HUES6 (cell line): Measurements from ENCODE around the gene ABL2.

Experiments
- H3K27ac ChIP-seq: 2 replicates; pipeline ENCODE4 v1.7.0; 2013; ENCODE audit warnings: low read depth, mild to moderate bottlenecking, low read length, inconsistent platforms
- H3K27me3 ChIP-seq: 2 replicates; pipeline ENCODE4 v1.6.1; 2013; ENCODE audit warnings: low read length; ENCODE audit not compliant: control insufficient read depth, insufficient read depth
- H3K36me3 ChIP-seq: 2 replicates; pipeline ENCODE4 v1.6.1; 2013; ENCODE audit warnings: low read length; ENCODE audit not compliant: control insufficient read depth, insufficient read depth
- H3K4me1 ChIP-seq: 2 replicates; pipeline ENCODE4 v1.6.1; 2013; ENCODE audit warnings: low read length; ENCODE audit not compliant: control insufficient read depth, insufficient read depth
- H3K4me3 ChIP-seq: 2 replicates; pipeline ENCODE4 v1.5.1; 2013; ENCODE audit warnings: low read depth, low read length
- H3K9ac ChIP-seq: one replicate; pipeline ENCODE4 v1.6.1; 2013; ENCODE audit warnings: mild to moderate bottlenecking, low read length
- H3K9me3 ChIP-seq: 2 replicates; pipeline ENCODE4 v1.6.1; 2013; ENCODE audit warnings: low read depth, low read length; ENCODE audit not compliant: control insufficient read depth, insufficient read depth

Gene ABL2

DNA sequence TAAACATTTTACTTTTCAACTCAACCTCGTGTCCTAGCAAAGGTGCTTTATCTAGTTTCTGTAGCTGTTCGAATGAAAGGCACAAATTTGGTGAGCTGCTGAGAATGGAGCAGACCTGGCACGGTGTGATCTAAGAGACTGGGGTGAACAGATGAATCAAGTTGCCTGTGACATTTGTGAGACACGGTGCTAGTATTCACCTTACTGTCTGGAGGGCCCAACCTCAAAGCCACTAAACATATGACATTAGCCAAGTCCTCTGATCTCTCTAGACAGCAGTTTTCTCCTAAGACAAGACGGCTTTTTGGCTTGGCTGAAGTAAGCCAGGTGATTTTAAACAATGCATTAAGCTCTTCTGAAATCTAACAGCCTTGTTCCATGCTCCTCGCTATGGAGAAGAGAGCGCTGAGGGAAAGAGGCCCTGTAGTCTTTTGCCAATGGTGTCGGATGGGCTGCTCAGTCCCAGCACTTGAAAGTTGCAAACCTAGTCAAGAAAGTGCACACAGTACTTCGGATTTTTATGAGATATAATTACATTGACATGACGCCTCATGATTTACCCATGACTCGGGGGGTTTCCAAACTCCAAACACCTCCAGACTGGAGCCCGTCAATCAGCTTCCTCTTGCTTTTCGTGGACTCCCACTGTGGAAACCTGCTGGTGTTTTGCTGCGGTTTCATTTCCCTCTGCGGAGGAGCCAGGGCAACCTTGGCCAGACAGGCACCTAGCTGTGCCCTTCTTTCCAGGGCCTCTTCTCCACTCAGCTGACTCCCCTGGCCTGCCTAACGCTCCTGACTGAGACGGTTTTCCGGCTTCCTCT lies 148.4 kb downstream of the ABL2 start:
- H3K27me3 ChIP-seq: no peaks in the 10 kb centered on the region
- H3K4me3 ChIP-seq: peak overlapping the region; percentile 88
- peak overlapping the region; percentile 87 for H3K9ac ChIP-seq
- no peaks in the 10 kb centered on the region for H3K9me3 ChIP-seq
- H3K4me1 ChIP-seq: peaks cover 19% of the 10 kb centered on the region
- H3K36me3 ChIP-seq: peaks cover 7% of the 10 kb centered on the region; the same call in 1 of the 2 replicates
- no peak overlapping the region for H3K27ac ChIP-seq

DNA sequence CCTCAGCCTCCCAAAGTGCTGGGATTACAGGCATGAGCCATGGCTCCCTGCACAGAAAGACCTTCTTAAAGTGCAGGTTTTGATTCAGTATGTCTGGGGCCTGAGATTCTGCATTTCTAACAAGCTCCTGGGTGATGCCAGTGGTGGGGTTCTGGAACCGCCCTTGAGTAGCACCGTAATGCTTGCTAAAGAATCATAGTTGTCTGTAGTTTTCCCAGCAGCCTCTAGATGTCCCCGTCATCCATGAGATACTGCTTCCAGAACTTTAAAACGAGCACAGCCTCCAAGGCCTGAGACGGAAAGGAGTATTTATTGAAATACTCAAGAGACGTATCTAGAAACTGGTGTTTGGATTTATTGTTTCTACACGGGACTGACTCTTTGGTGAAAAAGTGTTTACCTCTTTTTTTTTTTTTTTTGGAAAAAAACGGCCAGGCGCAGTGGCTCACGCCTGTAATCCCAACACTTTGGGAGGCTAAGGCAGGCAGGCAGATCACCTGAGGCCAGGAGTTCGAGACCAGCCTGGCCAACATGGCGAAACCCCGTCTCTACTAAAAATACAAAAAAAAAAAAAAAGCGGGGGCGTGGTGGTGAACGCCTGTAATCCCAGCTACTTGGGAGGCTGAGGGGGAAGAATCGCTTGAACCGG lies 150.2 kb downstream of the ABL2 start:
- Histone ChIP-seq H3K36me3 (no peaks in the 10 kb centered on the region), H3K9ac (no peak overlapping the region), H3K4me3 (no peak overlapping the region)

DNA sequence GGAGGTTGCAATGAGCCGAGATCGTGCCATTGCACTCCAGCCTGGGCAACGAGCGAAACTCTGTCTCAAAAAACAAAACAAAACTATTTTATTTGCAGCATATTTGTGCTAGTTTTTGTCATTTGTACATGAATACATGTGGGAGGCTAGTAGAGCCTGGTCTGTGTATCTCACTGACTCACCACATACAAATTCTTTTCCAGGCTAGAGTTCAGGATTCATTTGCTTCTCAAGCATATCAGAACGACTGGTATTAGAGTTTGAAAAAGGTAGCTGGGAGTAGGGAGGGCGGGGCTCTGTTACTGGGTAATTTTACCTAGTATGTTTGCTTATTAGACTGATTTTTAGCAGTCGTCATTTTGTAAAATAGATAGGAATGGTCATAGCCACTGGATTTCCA lies 152.1 kb downstream of the ABL2 start:
- H3K4me3 ChIP-seq: no peak overlapping the region
- H3K4me1 ChIP-seq: peaks cover 12% of the 10 kb centered on the region
- H3K27me3 ChIP-seq: no peaks in the 10 kb centered on the region
- peaks cover 5% of the 10 kb centered on the region for H3K36me3 ChIP-seq
- H3K9ac ChIP-seq: no peak overlapping the region
- no peak overlapping the region for H3K27ac ChIP-seq
- no peaks in the 10 kb centered on the region for H3K9me3 ChIP-seq

More for the DNA sequence above, 150.2 kb downstream of the ABL2 start:
- H3K27me3 ChIP-seq: no peaks in the 10 kb centered on the region
- H3K9me3 ChIP-seq: no peaks in the 10 kb centered on the region
- H3K4me1 ChIP-seq: peaks cover 19% of the 10 kb centered on the region
- no peak overlapping the region for H3K27ac ChIP-seq

DNA sequence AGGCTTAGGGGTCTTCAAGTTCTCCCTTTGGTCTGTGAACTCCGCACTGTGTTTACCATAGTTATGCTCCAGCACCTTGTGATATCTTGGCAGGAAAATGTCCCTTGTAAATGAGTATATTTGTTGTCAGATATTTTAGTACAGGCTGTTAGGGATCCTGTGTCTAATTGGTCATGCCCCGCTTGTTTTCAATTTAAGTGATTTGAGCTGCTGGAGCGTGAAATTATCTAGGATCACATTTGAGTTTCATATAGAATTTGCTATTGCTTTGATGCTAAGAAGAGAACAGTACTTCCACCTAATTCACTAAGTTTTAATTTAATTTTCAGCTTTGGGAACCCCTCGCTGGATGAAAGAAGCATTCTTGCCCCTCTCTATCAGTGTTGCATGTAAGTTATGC lies 163.0 kb downstream of the ABL2 start:
- peaks cover 32% of the 10 kb centered on the region for H3K36me3 ChIP-seq
- no peak overlapping the region for H3K9ac ChIP-seq
- H3K9me3 ChIP-seq: no peaks in the 10 kb centered on the region
- no peaks in the 10 kb centered on the region for H3K4me1 ChIP-seq
- H3K27me3 ChIP-seq: no peaks in the 10 kb centered on the region
- no peak overlapping the region for H3K4me3 ChIP-seq
- no peak overlapping the region for H3K27ac ChIP-seq

DNA sequence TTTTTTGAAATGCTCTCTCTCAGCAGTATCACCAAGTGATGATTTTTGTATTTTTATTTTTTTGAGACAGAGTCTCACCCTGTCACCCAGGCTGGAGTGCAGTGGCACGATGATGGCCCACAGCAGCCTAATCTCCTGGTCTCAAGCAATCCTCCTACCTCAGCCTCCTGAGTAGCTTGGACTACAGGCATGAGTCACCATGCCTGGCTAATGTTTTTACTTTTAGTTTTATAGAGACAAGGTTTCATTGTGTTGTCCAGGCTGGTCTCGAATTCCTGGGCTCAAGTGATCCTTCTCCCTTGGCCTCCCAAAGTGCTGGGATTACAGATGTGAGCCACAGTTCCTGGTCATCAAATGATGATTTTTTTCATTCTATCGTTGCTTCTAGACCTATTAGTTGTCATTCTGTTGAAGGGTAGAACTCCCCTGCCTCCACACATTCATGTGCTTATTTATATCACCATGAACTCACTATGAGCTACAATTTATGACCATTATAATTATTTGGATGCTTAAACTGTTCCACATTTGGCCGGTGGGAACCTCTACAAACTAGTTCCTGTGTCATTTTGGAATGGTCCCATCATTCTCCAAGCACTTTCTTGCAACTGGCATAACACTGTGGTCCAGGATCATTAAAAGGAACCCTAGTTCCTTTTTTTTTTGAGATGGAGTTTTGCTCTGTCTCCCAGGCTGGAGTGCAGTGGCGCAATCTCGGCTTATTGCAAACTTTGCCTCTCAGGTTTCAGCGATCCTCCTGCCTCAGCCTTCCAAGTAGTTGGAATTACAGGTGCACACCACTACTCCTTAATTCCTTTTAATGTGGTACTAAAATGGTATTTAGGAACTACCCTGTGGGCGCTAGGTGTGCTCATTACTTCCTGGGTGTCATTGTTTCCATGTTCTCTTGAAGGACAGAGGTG lies 167.9 kb downstream of the ABL2 start:
- H3K27me3 ChIP-seq: no peaks in the 10 kb centered on the region
- no peak overlapping the region for H3K4me3 ChIP-seq
- peaks cover 19% of the 10 kb centered on the region for H3K4me1 ChIP-seq
- no peaks in the 10 kb centered on the region; the same call in 1 of the 2 replicates for H3K9me3 ChIP-seq
- H3K27ac ChIP-seq: peak overlapping the region; percentile 53; the same call in 1 of the 2 replicates
- H3K9ac ChIP-seq: no peak overlapping the region
- H3K36me3 ChIP-seq: peaks cover 20% of the 10 kb centered on the region

DNA sequence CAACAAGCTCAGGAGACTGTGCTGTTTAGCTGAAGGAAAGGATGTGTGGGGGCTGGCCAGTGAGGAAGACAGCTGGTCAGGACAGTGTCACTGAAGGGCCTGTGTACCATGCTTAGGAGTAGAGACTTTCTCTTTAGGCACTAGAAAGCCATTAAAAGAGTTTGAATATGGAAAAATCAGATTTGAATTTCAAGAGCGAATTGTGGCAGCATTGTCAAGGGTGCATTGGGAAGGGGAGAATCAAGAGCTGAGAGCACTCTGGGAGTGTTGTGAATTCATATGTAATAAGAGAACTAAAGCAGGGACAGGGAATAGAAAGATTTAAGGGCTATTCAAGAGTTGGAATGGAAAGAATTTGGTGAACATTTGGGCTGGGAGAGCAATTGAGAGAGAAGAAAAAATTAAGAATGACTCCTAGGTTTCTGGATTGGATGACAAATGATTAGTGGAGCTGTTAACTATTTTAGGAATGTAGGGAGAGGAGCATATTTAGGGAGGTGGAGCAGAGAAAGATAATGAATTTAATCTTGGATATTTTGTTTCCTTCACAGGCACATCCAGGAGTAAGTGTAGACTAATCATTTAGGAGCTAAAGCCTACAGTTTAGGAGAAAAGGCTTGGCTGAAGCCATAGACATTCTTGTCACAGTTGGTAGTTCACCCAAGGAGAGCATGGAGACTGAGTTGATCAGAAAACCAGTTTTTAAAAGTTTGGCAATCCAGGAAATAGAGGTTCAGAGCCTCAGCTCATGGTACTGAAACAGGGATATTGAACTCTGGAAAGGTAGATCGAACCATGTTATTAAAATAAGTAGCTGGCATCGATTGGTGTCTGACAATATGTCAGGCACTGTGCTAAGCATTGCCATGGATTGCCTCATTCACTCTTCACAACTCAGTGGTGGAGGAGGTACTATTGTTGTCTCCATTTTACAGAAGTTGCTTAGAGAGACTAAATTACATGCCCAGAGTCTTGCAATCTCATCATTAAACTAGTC lies 170.7 kb downstream of the ABL2 start:
- Histone ChIP-seq H3K36me3 (peaks cover 20% of the 10 kb centered on the region), H3K27ac (peak overlapping the region; percentile 31; the same call in 1 of the 2 replicates), H3K4me1 (peaks cover 19% of the 10 kb centered on the region), H3K9ac (no peak overlapping the region), H3K4me3 (no peak overlapping the region), H3K9me3 (no peaks in the 10 kb centered on the region; the same call in 1 of the 2 replicates), H3K27me3 (no peaks in the 10 kb centered on the region)

DNA sequence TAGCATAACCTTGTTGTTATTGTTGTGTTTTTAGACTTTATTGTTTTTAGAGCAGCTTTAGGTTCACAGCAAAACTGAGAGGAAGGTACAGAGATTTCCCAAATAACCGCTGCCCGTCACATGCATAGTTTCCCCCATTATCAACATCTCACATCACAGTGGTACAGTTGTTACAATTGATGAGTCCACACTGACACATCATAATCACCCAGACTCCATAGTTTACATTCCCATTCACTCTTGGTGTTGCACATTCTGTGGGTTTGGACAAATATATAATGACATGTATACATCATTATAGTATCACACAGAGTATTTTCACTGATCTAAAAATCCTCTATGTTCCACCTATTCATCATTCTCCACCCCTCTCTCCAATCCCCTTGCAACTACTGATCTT lies 173.5 kb downstream of the ABL2 start:
- Histone ChIP-seq H3K4me3 (no peak overlapping the region), H3K4me1 (peaks cover 19% of the 10 kb centered on the region), H3K9me3 (no peaks in the 10 kb centered on the region; the same call in 1 of the 2 replicates), H3K36me3 (peaks cover 19% of the 10 kb centered on the region), H3K27ac (no peak overlapping the region), H3K27me3 (no peaks in the 10 kb centered on the region), H3K9ac (no peak overlapping the region)

DNA sequence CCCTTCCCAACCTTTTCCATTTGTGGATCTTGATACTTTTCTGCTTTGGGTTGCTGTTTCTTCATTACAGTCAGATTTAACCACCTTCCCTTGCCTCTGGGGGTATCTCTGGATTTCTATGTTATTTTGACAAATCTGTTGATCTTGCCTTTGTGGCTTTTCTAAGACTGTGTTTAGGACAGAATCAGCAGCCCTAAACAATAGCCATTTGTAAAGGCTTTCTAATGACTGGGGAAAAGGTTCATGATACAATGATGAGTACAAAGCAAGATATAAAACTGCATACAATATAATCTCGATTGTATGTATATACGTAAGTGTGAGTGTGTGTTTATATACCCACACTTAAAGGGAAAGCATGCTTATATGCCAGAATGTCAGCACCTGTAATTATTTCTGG lies 176.0 kb downstream of the ABL2 start:
- no peaks in the 10 kb centered on the region for H3K27me3 ChIP-seq
- no peaks in the 10 kb centered on the region; the same call in 1 of the 2 replicates for H3K9me3 ChIP-seq
- no peak overlapping the region for H3K4me3 ChIP-seq
- H3K4me1 ChIP-seq: peaks cover 9% of the 10 kb centered on the region
- H3K27ac ChIP-seq: no peak overlapping the region
- no peak overlapping the region for H3K9ac ChIP-seq
- peaks cover 21% of the 10 kb centered on the region for H3K36me3 ChIP-seq

DNA sequence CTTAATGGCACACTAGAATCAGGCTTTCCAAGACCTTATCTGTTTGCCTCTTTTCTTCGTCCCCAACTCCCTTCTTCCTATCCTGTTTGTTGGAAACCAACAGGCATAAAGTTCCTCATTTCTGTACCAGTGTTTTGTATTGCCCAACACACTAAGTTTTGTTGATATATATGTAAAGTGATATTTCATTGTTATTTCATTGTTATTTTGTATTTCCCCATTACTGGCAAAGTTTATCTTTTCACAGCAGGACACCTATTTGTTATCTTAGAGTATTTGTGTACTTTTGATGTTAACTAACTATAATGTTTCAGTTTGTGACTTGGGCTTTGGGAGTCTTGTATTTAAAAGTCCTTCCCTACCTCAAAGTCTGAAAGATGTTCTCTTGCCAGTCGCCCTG lies 176.7 kb downstream of the ABL2 start:
- Histone ChIP-seq H3K9ac (no peak overlapping the region), H3K27ac (no peak overlapping the region), H3K36me3 (peaks cover 21% of the 10 kb centered on the region), H3K9me3 (no peaks in the 10 kb centered on the region; the same call in 1 of the 2 replicates), H3K4me3 (no peak overlapping the region), H3K4me1 (peaks cover 4% of the 10 kb centered on the region; the same call in 1 of the 2 replicates), H3K27me3 (no peaks in the 10 kb centered on the region)
